HUDEP-2 (cell line): ENCODE results near the gene ZNF280A.
A peak's percentile ranks its signal among the peaks of the same experiment; 100 is the strongest.

Source experiments
- DNase-seq, 76 experiments: peaks; one replicate each; lab custom pipeline; 2025; ENCODE audit not compliant: unreplicated experiment in 76 of 76; lab: John Stamatoyannopoulos, UW

Gene ZNF280A

GRCh38 chr22:22520020-22520656, at the start of gene ZNF280A:
TSS of gene ZNF280A (minus strand) at chr22:22520270. CDS start at chr22:22515630, 4,640 bp downstream.
- no peak for DNase-seq

- no peak for DNase-seq
Measured at GRCh38 chr22:22569218-22569617, 49.1 kb upstream of the ZNF280A start.

GRCh38 chr22:22565981-22566380, 45.9 kb upstream of the ZNF280A start:
- DNase-seq = no peak

- peak in 68 of 76 experiments; percentile 11 to 79 (median 60) for DNase-seq
Measured at GRCh38 chr22:22558972-22559603, 39.0 kb upstream of the ZNF280A start, which contains the start of gene PRAME. TSS of gene PRAME (minus strand) at chr22:22559265. CDS start at chr22:22556832, 2,433 bp downstream.

GRCh38 chr22:22558071-22558971, 38.3 kb upstream of the ZNF280A start:
- DNase-seq = no peak

- DNase-seq = no peak
Measured at GRCh38 chr22:22556995-22557925, 37.2 kb upstream of the ZNF280A start.

- no peak for DNase-seq
Measured at GRCh38 chr22:22556578-22556977, 36.5 kb upstream of the ZNF280A start.

- DNase-seq = no peak
Measured at GRCh38 chr22:22555596-22555995, 35.5 kb upstream of the ZNF280A start.

GRCh38 chr22:22554587-22555284, 34.7 kb upstream of the ZNF280A start:
- no peak for DNase-seq

GRCh38 chr22:22553735-22554586, 33.9 kb upstream of the ZNF280A start:
- DNase-seq = no peak

- DNase-seq = no peak
Measured at GRCh38 chr22:22553141-22553540, 33.1 kb upstream of the ZNF280A start.

- peak in 8 of 76 experiments; percentile 1 to 30 (median 2) for DNase-seq
Measured at GRCh38 chr22:22552630-22553029, 32.6 kb upstream of the ZNF280A start.

- no peak for DNase-seq
Measured at GRCh38 chr22:22550789-22551434, 30.8 kb upstream of the ZNF280A start.

- no peak for DNase-seq
Measured at GRCh38 chr22:22548910-22549309, 28.8 kb upstream of the ZNF280A start.

- no peak for DNase-seq
Measured at GRCh38 chr22:22548317-22548716, 28.2 kb upstream of the ZNF280A start.

- no peak for DNase-seq
Measured at GRCh38 chr22:22547692-22548300, 27.7 kb upstream of the ZNF280A start.

GRCh38 chr22:22547226-22547625, 27.2 kb upstream of the ZNF280A start:
- DNase-seq = no peak

- DNase-seq = no peak
Measured at GRCh38 chr22:22546490-22546889, 26.4 kb upstream of the ZNF280A start.
